B cell (primary cell): ENCODE data around the gene GMPPA. TPM values are rescaled to one million over a fixed set of nuclear protein-coding genes. Genes with fewer than 3 reads are reported as not detected.

Experiments
- ATAC-seq: fragments of 200-7000 bp; cut with Tn5 transposase; one replicate; pipeline ENCODE4 v1.10.0; 2021; ENCODE audit warnings: low read depth, mild to moderate bottlenecking, moderate number of reproducible peaks, moderate library complexity
- CTCF ChIA-PET: fragments of 350-600 bp; sonication (Branson Sonifier 250); formaldehyde crosslinking; loops from one replicate; lab custom pipeline; 2021; ENCODE audit warnings: antibody characterized with exemption, inconsistent platforms; lab: Charles Lee
- POLR2A ChIA-PET: fragments of 350-600 bp; sonication (Branson Sonifier 250); formaldehyde crosslinking; loops from one replicate; lab custom pipeline; 2021; ENCODE audit warnings: antibody characterized with exemption; lab: Charles Lee
- DNase-seq: peaks from one replicate; pipeline ENCODE4 v3.0.0; 2013
- H2AFZ ChIP-seq: 2 replicates; pipeline ENCODE4 v1.6.1; 2012; ENCODE audit warnings: mild to moderate bottlenecking, low read depth, low read length; ENCODE audit not compliant: insufficient read depth, poor library complexity, severe bottlenecking
- H3K27ac ChIP-seq, 2 donors: 1 replicate in 1 of 2; 2 replicates in 1 of 2; pipeline ENCODE4 v1.5.1; 2012 to 2013; ENCODE audit warnings: low read length in 2 of 2, mild to moderate bottlenecking in 2 of 2, moderate library complexity in 1 of 2
- H3K27me3 ChIP-seq, 4 experiments: fragments of 200-600 bp in 1 of 4; sonication (generic) in 1 of 4; replicated peaks in 1 of 4; 1 replicate in 2 of 4; 2 replicates in 2 of 4; pipeline versions ENCODE4 v1.6.1 to v1.7.0; 2013 to 2016; ENCODE audit warnings: low read length in 3 of 4, mild to moderate bottlenecking in 2 of 4, mixed read lengths in 1 of 4, moderate library complexity in 1 of 4; ENCODE audit not compliant: insufficient read depth in 4 of 4, control insufficient read depth in 3 of 4; ENCODE audit errors: control extremely low read depth in 1 of 4
- H3K36me3 ChIP-seq, 2 experiments: replicated peaks in 1 of 2; 1 replicate in 1 of 2; 2 replicates in 1 of 2; pipeline versions ENCODE4 v1.6.1 to v1.7.1; 2013; ENCODE audit warnings: low read length in 1 of 2; ENCODE audit not compliant: insufficient read depth in 2 of 2, control insufficient read depth in 1 of 2; ENCODE audit errors: control extremely low read depth in 1 of 2, extremely low read depth in 1 of 2
- H3K4me1 ChIP-seq, 2 donors: fragments of 200-600 bp in 1 of 2; sonication (generic) in 1 of 2; 1 replicate in 1 of 2; 2 replicates in 1 of 2; pipeline versions ENCODE4 v1.5.1 to v1.6.1; 2013 to 2017; ENCODE audit warnings: low read length in 2 of 2; ENCODE audit not compliant: control insufficient read depth in 2 of 2, insufficient read depth in 2 of 2
- H3K4me2 ChIP-seq: replicated peaks from 2 replicates; pipeline ENCODE3; 2012; ENCODE audit warnings: mild to moderate bottlenecking, low read depth, low read length; ENCODE audit not compliant: poor library complexity, severe bottlenecking
- H3K4me3 ChIP-seq, 5 experiments: fragments of 200-600 bp in 1 of 5; sonication (generic) in 1 of 5; 1 replicate in 3 of 5; 2 replicates in 2 of 5; pipeline versions ENCODE4 v1.5.1 to v1.7.0; 2011 to 2016; ENCODE audit warnings: low read length in 4 of 5, mild to moderate bottlenecking in 4 of 5, low read depth in 2 of 5, control low read depth in 1 of 5, moderate library complexity in 1 of 5; ENCODE audit not compliant: insufficient read depth in 1 of 5; ENCODE audit errors: control extremely low read depth in 1 of 5, extremely low read depth in 1 of 5
- H3K79me2 ChIP-seq: fragments of 200-600 bp; sonication (generic); one replicate; pipeline ENCODE4 v1.6.0; 2016; ENCODE audit warnings: low read length; ENCODE audit not compliant: control insufficient read depth, insufficient read depth
- H3K9ac ChIP-seq: fragments of 200-600 bp; sonication (generic); 2 replicates; pipeline ENCODE4 v1.6.1; 2017; ENCODE audit warnings: mild to moderate bottlenecking, low read length, moderate library complexity
- H3K9me3 ChIP-seq, 3 donors: one replicate each; pipeline versions ENCODE4 v1.6.1 to v1.7.1; 2013; ENCODE audit warnings: low read length in 2 of 3; ENCODE audit not compliant: control insufficient read depth in 2 of 3, insufficient read depth in 1 of 3; ENCODE audit errors: control extremely low read depth in 1 of 3
- H4K20me1 ChIP-seq: 2 replicates; pipeline ENCODE4 v1.6.0; 2012; ENCODE audit warnings: mild to moderate bottlenecking, low read length; ENCODE audit not compliant: insufficient read depth, control insufficient read depth, poor library complexity, severe bottlenecking
- H3K27ac Mint-ChIP-seq: one replicate; pipeline ENCODE4 v1.8.0; 2021; ENCODE audit warnings: mixed read lengths
- H3K27me3 Mint-ChIP-seq: one replicate; pipeline ENCODE4 v1.8.0; 2021; ENCODE audit warnings: mixed read lengths
- H3K4me1 Mint-ChIP-seq: one replicate; pipeline ENCODE4 v1.8.0; 2021; ENCODE audit warnings: mixed read lengths
- H3K4me3 Mint-ChIP-seq: one replicate; pipeline ENCODE4 v1.8.0; 2021; ENCODE audit warnings: mixed read lengths
- H3K9me3 Mint-ChIP-seq: one replicate; pipeline ENCODE4 v1.8.0; 2022; ENCODE audit warnings: mixed read lengths; ENCODE audit not compliant: insufficient read depth
- CTCF ChIP-seq: fragments of 200-600 bp; IDR thresholded peaks from one replicate; pipeline ENCODE4 v1.8.0; 2022; ENCODE audit warnings: antibody characterized with exemption, mild to moderate bottlenecking
- EZH2 ChIP-seq: IDR thresholded peaks from 2 replicates; pipeline ENCODE4 v1.6.1; 2012; ENCODE audit warnings: borderline replicate concordance, low read depth, mild to moderate bottlenecking, moderate library complexity, low read length; ENCODE audit not compliant: insufficient read depth, poor library complexity, severe bottlenecking
- WGBS: methylation state at CpG from one replicate; pipeline ENCODE4 v1.1.5; 2013; ENCODE audit warnings: missing lambda C conversion rate; ENCODE audit not compliant: insufficient coverage; 5-methylcytosine and 5-hydroxymethylcytosine counted together
- intact Hi-C: fragments of 100-400 bp; cut with micrococcal nuclease; formaldehyde crosslinking; loops from one replicate; pipeline ENCODE4 v1.10.0; 2022
- polyA plus RNA-seq: library from polyadenylated mRNA; depleted of rRNA; stranded (reverse); fragments of >200 nt; gene quantifications from 2 replicates; pipeline ENCODE4 v1.2.3, GENCODE V29; 2012
- total RNA-seq, 2 donors: library from RNA; stranded (reverse); fragments of 120-200 nt in 1 of 2; gene quantifications; 1 replicate in 1 of 2; 2 replicates in 1 of 2; pipeline versions ENCODE4 v1.2.3 to v1.2.4, GENCODE V29; 2013 to 2022

The GMPPA gene
- total and polyA plus RNA-seq, 2 donors (not counting 1 experiment from before 2014, with no cell fraction given), result 27.8 to 67.9 TPM

- Histone ChIP-seq H3K4me2 (no peak overlapping the region), H2AFZ (no peak overlapping the region), H3K9ac (no peak overlapping the region), H4K20me1 (no peaks in the 10 kb centered on the region), H3K27me3 (peaks cover 0 to 3% (median 0%) of the 10 kb centered on the region in 4 experiments), H3K27ac (no peak overlapping the region), H3K79me2 (no peaks in the 10 kb centered on the region), H3K4me1 (no peaks in the 10 kb centered on the region), H3K4me3 (no peak overlapping the region), H3K9me3 (no peaks in the 10 kb centered on the region), H3K36me3 (no peaks in the 10 kb centered on the region)
- no peak for TF ChIP-seq EZH2
- no peak for TF ChIP-seq CTCF
- POLR2A ChIA-PET, result no interaction called here
- H3K9me3 Mint-ChIP-seq, result no peaks in the 10 kb centered on the region
- H3K4me1 Mint-ChIP-seq, result no peaks in the 10 kb centered on the region
- no peak for DNase-seq
- intact Hi-C loops, result no loop called here
- 84% methylated on average over 23 of the region's 23 CpGs for WGBS
- H3K4me3 Mint-ChIP-seq, result no peak overlapping the region
- H3K27me3 Mint-ChIP-seq, result peaks cover 16% of the 10 kb centered on the region
- no peak overlapping the region for H3K27ac Mint-ChIP-seq
- ATAC-seq, result no peak
- CTCF ChIA-PET, result interaction anchor here (1.0 to 1.1 kb wide), 2 partner anchors 9 to 41 kb away, joined by 3 to 4 read pairs; no protein-coding TSS in a partner anchor
Observed at GRCh38 chr2:219468410-219469185, 30.1 kb upstream of the GMPPA start.

DNA sequence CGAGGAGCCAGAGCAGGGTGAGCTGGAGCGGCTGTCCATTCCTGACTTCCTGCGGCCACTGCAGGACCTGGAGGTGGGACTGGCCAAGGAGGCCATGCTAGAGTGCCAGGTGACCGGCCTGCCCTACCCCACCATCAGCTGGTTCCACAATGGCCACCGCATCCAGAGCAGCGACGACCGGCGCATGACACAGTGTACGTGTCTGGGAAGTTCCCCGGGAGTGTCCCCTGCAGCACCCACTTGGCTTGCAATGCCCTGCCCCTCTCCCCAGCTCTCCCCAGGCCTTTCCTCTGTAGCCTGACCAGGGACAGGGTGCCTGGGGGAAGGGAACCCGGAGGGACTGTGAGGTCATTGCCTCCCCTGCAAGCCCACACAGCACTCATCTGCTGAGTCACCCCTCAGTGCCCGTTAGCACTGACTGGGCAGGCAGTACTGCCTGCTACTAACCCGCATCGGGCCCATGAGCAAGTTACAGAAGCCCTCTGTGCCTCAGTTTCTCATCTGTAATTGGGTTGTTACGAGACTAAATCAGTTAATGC is 29.4 kb upstream of the GMPPA start:
- no peaks in the 10 kb centered on the region for H3K9me3 Mint-ChIP-seq
- WGBS, result 87% methylated on average over 15 of the region's 16 CpGs
- Histone ChIP-seq H3K27ac (no peak overlapping the region), H3K4me2 (no peak overlapping the region), H3K79me2 (no peaks in the 10 kb centered on the region), H3K27me3 (peaks cover 0 to 3% (median 0%) of the 10 kb centered on the region in 4 experiments), H4K20me1 (no peaks in the 10 kb centered on the region), H3K9me3 (no peaks in the 10 kb centered on the region), H3K36me3 (no peaks in the 10 kb centered on the region), H3K4me1 (no peaks in the 10 kb centered on the region), H2AFZ (no peak overlapping the region), H3K4me3 (no peak overlapping the region), H3K9ac (no peak overlapping the region)
- H3K4me1 Mint-ChIP-seq, result no peaks in the 10 kb centered on the region
- intact Hi-C loops, result no loop called here
- H3K4me3 Mint-ChIP-seq, result no peak overlapping the region
- ChIA-PET CTCF (interaction anchor here (1.0 kb wide), 1 partner anchor 10 kb away, joined by 3 read pairs; no protein-coding TSS in a partner anchor), POLR2A (no interaction called here)
- ATAC-seq, result no peak
- no peak for DNase-seq
- no peak overlapping the region for H3K27ac Mint-ChIP-seq
- TF ChIP-seq EZH2 (no peak), CTCF (no peak)
- H3K27me3 Mint-ChIP-seq, result peaks cover 20% of the 10 kb centered on the region
